Measurements from ENCODE around the gene ST6GAL1.

The ST6GAL1 gene

GRCh38 chr3:187084580-187084979, 154.3 kb downstream of the ST6GAL1 start:
- no peak for DNase-seq

GRCh38 chr3:187085021-187085666, 154.8 kb downstream of the ST6GAL1 start:
- DNase-seq, result no peak

GRCh38 chr3:187085933-187086332, 155.6 kb downstream of the ST6GAL1 start:
- DNase-seq, result no peak

GRCh38 chr3:187086831-187087230, 156.5 kb downstream of the ST6GAL1 start:
- no peak for DNase-seq

- DNase-seq, result no peak
These were observed 158.4 kb downstream of the ST6GAL1 start for GRCh38 chr3:187088701-187089100.

GRCh38 chr3:187093320-187093719, 163.0 kb downstream of the ST6GAL1 start:
- DNase-seq, result no peak

GRCh38 chr3:187098923-187099512, 168.7 kb downstream of the ST6GAL1 start:
- DNase-seq, result no peak

- DNase-seq, result no peak
These were observed 171.1 kb downstream of the ST6GAL1 start for GRCh38 chr3:187101184-187102072.

GRCh38 chr3:187102073-187102634, 171.8 kb downstream of the ST6GAL1 start:
- DNase-seq, result no peak

- no peak for DNase-seq
These were observed 172.9 kb downstream of the ST6GAL1 start for GRCh38 chr3:187103251-187103650.

GRCh38 chr3:187104342-187104741, 174.0 kb downstream of the ST6GAL1 start:
- no peak for DNase-seq

GRCh38 chr3:187104933-187105332, 174.6 kb downstream of the ST6GAL1 start:
- no peak for DNase-seq

GRCh38 chr3:187105700-187106099, 175.4 kb downstream of the ST6GAL1 start:
- no peak for DNase-seq

- DNase-seq, result no peak
These were observed 177.7 kb downstream of the ST6GAL1 start for GRCh38 chr3:187107989-187108388.

GRCh38 chr3:187110156-187110555, 179.8 kb downstream of the ST6GAL1 start:
- DNase-seq, result no peak

GRCh38 chr3:187112934-187113793, 182.8 kb downstream of the ST6GAL1 start:
- DNase-seq, result no peak

- no peak for DNase-seq
These were observed 184.2 kb downstream of the ST6GAL1 start for GRCh38 chr3:187114511-187114910.

GRCh38 chr3:187120326-187120725, 190.0 kb downstream of the ST6GAL1 start:
- DNase-seq, result no peak

- no peak for DNase-seq
These were observed 191.9 kb downstream of the ST6GAL1 start for GRCh38 chr3:187122261-187122660.

GRCh38 chr3:187125319-187126031, 195.1 kb downstream of the ST6GAL1 start:
- DNase-seq, result no peak
